ENCODE results near the gene ZNF526.

The ZNF526 gene

GRCh38 chr19:42226886-42227285, 6.8 kb downstream of the ZNF526 start:
- DNase-seq, result peak; percentile 62

GRCh38 chr19:42228641-42229040, 8.5 kb downstream of the ZNF526 start:
- no peak for DNase-seq

GRCh38 chr19:42229301-42229854, 9.3 kb downstream of the ZNF526 start:
- DNase-seq, result no peak

- no peak for DNase-seq
These were observed 9.8 kb downstream of the ZNF526 start for GRCh38 chr19:42229855-42230351.

GRCh38 chr19:42230571-42230970, 10.5 kb downstream of the ZNF526 start:
- no peak for DNase-seq

GRCh38 chr19:42232435-42232834, 12.3 kb downstream of the ZNF526 start:
- DNase-seq, result no peak

- DNase-seq, result no peak
These were observed 13.0 kb downstream of the ZNF526 start for GRCh38 chr19:42233106-42233505.

GRCh38 chr19:42233678-42234292, 13.7 kb downstream of the ZNF526 start:
- no peak for DNase-seq

- no peak for DNase-seq
These were observed 14.3 kb downstream of the ZNF526 start for GRCh38 chr19:42234364-42234763.

- DNase-seq, result no peak
These were observed 15.1 kb downstream of the ZNF526 start for GRCh38 chr19:42235181-42235580.

GRCh38 chr19:42239544-42240220, 19.6 kb downstream of the ZNF526 start:
- DNase-seq, result no peak

GRCh38 chr19:42241279-42241678, 21.2 kb downstream of the ZNF526 start:
- no peak for DNase-seq

GRCh38 chr19:42242069-42242511, 22.0 kb downstream of the ZNF526 start:
- DNase-seq, result no peak

- DNase-seq, result peak; percentile 99
These were observed 22.6 kb downstream of the ZNF526 start, which contains the start of gene GSK3A for GRCh38 chr19:42242512-42243409. TSS of gene GSK3A (minus strand) at chr19:42242602. CDS start at chr19:42242465, 137 bp downstream.

GRCh38 chr19:42244347-42245220, 24.5 kb downstream of the ZNF526 start:
- DNase-seq, result peak; percentile 96

GRCh38 chr19:42245231-42245630, 25.1 kb downstream of the ZNF526 start:
- DNase-seq, result no peak

GRCh38 chr19:42246143-42246921, 26.2 kb downstream of the ZNF526 start:
- DNase-seq, result peak; percentile 80

- peak; percentile 33 for DNase-seq
These were observed 27.0 kb downstream of the ZNF526 start for GRCh38 chr19:42246922-42247639.

- no peak for DNase-seq
These were observed 27.6 kb downstream of the ZNF526 start for GRCh38 chr19:42247640-42248199.
